Endothelial cell (in vitro differentiated cells): ENCODE data around the gene SHROOM3. TPM values are rescaled to one million over a fixed set of nuclear protein-coding genes. Genes with fewer than 3 reads are reported as not detected.
"Not testable (repeated sequence)": the region's sequence is repeated elsewhere in the genome, so short reads cannot be mapped to it uniquely, and the experiment has no call there.

ENCODE experiments used
- DNase-seq: peaks from one replicate; pipeline ENCODE4 v3.0.0; 2021; ENCODE audit warnings: low spot score
- H3K27ac Mint-ChIP-seq: one replicate; pipeline ENCODE4 v1.8.0; 2021; ENCODE audit warnings: mixed read lengths, inconsistent platforms; ENCODE audit not compliant: unreplicated experiment
- H3K27me3 Mint-ChIP-seq: one replicate; pipeline ENCODE4 v1.8.0; 2021; ENCODE audit warnings: mild to moderate bottlenecking, moderate library complexity, mixed read lengths, inconsistent platforms; ENCODE audit not compliant: unreplicated experiment
- H3K36me3 Mint-ChIP-seq: one replicate; pipeline ENCODE4 v1.8.0; 2021; ENCODE audit warnings: mild to moderate bottlenecking, low read depth, mixed read lengths, inconsistent platforms; ENCODE audit not compliant: unreplicated experiment
- H3K4me1 Mint-ChIP-seq: one replicate; pipeline ENCODE4 v1.8.0; 2021; ENCODE audit warnings: mild to moderate bottlenecking, mixed read lengths, inconsistent platforms; ENCODE audit not compliant: unreplicated experiment
- H3K4me3 Mint-ChIP-seq: one replicate; pipeline ENCODE4 v1.8.0; 2021; ENCODE audit warnings: mild to moderate bottlenecking, mixed read lengths, inconsistent platforms; ENCODE audit not compliant: unreplicated experiment
- H3K9me3 Mint-ChIP-seq: one replicate; pipeline ENCODE4 v1.8.0; 2021; ENCODE audit warnings: mixed read lengths, inconsistent platforms; ENCODE audit not compliant: unreplicated experiment
- total RNA-seq: library from RNA; stranded (reverse); fragmentation: NEBNext Ultra II Directional; extraction: Animal tissue kit (Norgen Biotek cat#: 25700); gene quantifications from one replicate; pipeline ENCODE4 v1.2.1, GENCODE V29; 2021; ENCODE audit not compliant: unreplicated experiment
- TF ChIP-seq, protein P1 (sequence below): fragments of 200-600 bp; sonication (generic); IDR thresholded peaks from one replicate; pipeline ENCODE4 v1.5.0; 2021; ENCODE audit warnings: antibody characterized with exemption; ENCODE audit not compliant: unreplicated experiment

The SHROOM3 gene
- total RNA-seq, 1 donor from 2014 or later: 7.9 TPM

DNA sequence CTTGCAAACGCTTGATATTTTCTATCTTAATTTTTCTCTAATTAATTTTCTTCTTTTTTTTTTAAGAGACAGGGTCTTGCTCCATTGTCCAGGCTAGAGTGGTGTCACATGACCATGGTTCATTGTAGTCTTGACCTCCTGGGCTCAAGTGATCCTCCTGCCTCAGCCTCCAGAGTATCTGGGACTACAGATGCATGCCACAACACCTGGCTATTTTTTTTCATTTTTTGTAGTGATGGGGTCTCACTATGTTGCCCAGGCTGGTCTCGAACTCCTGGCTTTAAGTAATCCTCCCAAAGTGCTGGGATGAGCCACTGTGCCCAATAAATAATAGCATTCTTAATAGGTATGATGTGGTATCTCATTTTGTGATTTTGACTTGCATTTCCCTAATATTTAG is 18.2 kb downstream of the SHROOM3 start:
- Mint-ChIP-seq H3K4me1 (peaks cover 4% of the 10 kb centered on the region), H3K27ac (no peak overlapping the region)

DNA sequence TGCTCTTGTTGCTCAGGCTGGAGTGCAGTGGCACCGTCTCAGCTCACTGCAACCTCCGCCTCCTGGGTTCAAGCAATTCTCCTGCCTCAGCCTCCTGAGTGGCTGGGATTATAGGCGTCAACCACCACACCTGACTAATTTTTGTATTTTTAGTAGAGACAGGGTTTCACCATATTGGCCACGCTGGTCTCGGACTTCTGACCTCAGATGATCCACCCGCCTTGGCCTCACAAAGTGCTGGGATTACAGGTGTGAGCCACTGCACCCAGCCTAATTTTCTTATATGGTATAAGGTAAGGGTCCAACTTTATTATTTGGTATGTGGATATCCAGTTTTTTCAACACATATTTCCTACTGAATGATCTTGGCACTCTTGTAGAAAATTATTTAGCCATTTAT is 19.0 kb downstream of the SHROOM3 start:
- H3K27ac Mint-ChIP-seq, H3K4me1 Mint-ChIP-seq, H3K27me3 Mint-ChIP-seq: not testable (repeated sequence)

More for the DNA sequence above, 18.2 kb downstream of the SHROOM3 start:
- no peak for DNase-seq
- Mint-ChIP-seq H3K9me3 (no peaks in the 10 kb centered on the region), H3K36me3 (no peaks in the 10 kb centered on the region), H3K4me3 (no peak overlapping the region), H3K27me3 (no peaks in the 10 kb centered on the region)
- TF ChIP-seq, protein P1, sequence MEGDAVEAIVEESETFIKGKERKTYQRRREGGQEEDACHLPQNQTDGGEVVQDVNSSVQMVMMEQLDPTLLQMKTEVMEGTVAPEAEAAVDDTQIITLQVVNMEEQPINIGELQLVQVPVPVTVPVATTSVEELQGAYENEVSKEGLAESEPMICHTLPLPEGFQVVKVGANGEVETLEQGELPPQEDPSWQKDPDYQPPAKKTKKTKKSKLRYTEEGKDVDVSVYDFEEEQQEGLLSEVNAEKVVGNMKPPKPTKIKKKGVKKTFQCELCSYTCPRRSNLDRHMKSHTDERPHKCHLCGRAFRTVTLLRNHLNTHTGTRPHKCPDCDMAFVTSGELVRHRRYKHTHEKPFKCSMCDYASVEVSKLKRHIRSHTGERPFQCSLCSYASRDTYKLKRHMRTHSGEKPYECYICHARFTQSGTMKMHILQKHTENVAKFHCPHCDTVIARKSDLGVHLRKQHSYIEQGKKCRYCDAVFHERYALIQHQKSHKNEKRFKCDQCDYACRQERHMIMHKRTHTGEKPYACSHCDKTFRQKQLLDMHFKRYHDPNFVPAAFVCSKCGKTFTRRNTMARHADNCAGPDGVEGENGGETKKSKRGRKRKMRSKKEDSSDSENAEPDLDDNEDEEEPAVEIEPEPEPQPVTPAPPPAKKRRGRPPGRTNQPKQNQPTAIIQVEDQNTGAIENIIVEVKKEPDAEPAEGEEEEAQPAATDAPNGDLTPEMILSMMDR: no peak

DNA sequence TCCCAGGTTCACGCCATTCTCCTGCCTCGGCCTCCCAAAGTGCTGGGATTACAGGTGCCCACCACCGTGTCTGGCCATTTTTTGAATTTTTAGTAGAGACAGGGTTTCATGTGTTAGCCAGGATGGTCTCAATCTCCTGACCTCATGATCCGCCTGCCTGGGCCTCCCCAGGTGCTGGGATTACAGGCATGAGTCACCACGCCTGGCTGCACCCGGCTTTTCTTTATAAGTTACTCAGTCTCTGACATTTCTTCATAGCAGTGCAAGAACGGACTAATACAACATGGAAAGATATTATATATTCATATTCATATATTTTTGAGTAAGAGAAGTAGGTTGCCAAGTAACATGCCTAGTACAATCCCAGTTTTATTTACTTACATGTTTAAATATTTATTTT is 22.9 kb downstream of the SHROOM3 start:
- DNase-seq: no peak
- Mint-ChIP-seq H3K36me3 (peaks cover 3% of the 10 kb centered on the region), H3K4me3 (no peak overlapping the region), H3K27ac (no peak overlapping the region), H3K9me3 (peaks cover 3% of the 10 kb centered on the region), H3K27me3 (no peaks in the 10 kb centered on the region), H3K4me1 (peaks cover 6% of the 10 kb centered on the region)
- TF ChIP-seq, protein P1: no peak

More for the DNA sequence above, 19.0 kb downstream of the SHROOM3 start:
- not testable (repeated sequence) for H3K4me3 Mint-ChIP-seq, H3K9me3 Mint-ChIP-seq, DNase-seq, H3K36me3 Mint-ChIP-seq

DNA sequence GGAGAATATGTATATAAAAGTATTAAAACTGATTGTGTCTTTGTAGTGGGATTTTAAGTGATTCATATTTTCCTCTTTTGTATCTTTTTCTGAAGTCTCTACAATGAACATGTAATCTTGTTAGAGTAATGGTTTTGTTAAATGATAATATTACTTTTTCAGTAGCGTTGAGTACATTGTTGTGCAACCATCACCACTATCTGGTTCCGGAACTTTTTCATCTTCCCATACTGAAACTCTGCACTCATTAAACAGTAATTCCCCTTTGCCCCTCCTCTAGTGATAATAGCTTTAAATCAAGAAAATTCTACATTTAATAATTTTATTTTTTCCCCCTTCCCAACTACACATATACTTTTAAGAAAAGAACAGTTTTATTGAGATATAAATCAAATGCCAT is 23.3 kb downstream of the SHROOM3 start:
- DNase-seq: no peak
- peaks cover 7% of the 10 kb centered on the region for H3K36me3 Mint-ChIP-seq
- peaks cover 6% of the 10 kb centered on the region for H3K9me3 Mint-ChIP-seq
- H3K4me1 Mint-ChIP-seq: peaks cover 6% of the 10 kb centered on the region
- no peaks in the 10 kb centered on the region for H3K27me3 Mint-ChIP-seq
- no peak overlapping the region for H3K4me3 Mint-ChIP-seq
- TF ChIP-seq, protein P1: no peak
- H3K27ac Mint-ChIP-seq: peak overlapping the region; percentile 90

DNA sequence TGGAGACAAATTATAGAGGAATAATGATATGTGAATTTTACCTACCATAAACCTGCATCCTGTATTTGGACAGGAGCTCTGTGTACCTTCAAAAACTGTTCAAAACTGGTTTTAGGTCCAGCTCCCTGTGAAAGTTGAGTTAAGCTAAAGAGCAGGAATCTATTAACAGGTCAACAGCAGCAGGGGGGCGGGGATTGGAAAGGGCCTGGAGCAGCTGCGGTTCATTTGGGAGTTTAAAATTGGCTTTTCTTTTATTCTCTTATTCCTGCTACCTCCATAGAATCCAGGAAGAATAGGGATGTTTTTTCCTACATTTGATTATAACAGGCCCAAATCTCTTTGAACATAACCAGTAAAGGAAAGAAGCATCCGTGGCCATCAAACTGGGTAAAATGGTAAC is 23.8 kb downstream of the SHROOM3 start:
- TF ChIP-seq, protein P1: no peak
- no peaks in the 10 kb centered on the region for H3K27me3 Mint-ChIP-seq
- peaks cover 8% of the 10 kb centered on the region for H3K36me3 Mint-ChIP-seq
- H3K4me1 Mint-ChIP-seq: peaks cover 6% of the 10 kb centered on the region
- DNase-seq: no peak
- no peak overlapping the region for H3K4me3 Mint-ChIP-seq
- H3K27ac Mint-ChIP-seq: peak overlapping the region; percentile 90
- H3K9me3 Mint-ChIP-seq: peaks cover 6% of the 10 kb centered on the region

DNA sequence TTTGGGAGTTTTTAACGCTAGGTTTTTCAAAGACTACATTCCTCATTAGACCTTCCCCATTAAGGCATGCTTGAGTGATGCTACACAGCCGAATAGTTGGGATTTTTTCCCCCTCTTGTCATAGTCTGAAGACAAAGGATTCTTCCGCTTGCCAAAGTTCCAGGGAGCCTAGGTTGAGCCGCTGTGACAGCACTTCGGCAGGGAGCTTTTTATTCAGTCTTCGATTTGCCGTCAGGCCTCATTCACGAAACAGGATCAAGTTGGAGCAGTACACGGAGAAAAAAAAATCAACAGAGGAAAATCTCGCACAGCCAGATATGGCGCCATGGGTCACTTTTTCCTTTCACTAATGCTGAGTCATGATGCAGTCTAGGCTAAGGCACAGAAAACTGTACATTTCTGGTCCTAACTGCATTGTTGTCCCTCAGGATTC is 24.3 kb downstream of the SHROOM3 start:
- Mint-ChIP-seq H3K27ac (peak overlapping the region; percentile 90), H3K9me3 (peaks cover 6% of the 10 kb centered on the region), H3K4me1 (peaks cover 6% of the 10 kb centered on the region), H3K27me3 (no peaks in the 10 kb centered on the region), H3K4me3 (no peak overlapping the region), H3K36me3 (peaks cover 10% of the 10 kb centered on the region)
- TF ChIP-seq, protein P1: no peak
- DNase-seq: peak; percentile 26
